Measurements from ENCODE around the gene TES.

GRCh38 chr7:116206141-116206540 is 4.2 kb upstream of the TES start:
- TF ChIP-seq, protein P1, sequence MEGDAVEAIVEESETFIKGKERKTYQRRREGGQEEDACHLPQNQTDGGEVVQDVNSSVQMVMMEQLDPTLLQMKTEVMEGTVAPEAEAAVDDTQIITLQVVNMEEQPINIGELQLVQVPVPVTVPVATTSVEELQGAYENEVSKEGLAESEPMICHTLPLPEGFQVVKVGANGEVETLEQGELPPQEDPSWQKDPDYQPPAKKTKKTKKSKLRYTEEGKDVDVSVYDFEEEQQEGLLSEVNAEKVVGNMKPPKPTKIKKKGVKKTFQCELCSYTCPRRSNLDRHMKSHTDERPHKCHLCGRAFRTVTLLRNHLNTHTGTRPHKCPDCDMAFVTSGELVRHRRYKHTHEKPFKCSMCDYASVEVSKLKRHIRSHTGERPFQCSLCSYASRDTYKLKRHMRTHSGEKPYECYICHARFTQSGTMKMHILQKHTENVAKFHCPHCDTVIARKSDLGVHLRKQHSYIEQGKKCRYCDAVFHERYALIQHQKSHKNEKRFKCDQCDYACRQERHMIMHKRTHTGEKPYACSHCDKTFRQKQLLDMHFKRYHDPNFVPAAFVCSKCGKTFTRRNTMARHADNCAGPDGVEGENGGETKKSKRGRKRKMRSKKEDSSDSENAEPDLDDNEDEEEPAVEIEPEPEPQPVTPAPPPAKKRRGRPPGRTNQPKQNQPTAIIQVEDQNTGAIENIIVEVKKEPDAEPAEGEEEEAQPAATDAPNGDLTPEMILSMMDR (IDR thresholded peaks at IDR 0.05), result no peak
- TF ChIP-seq POLR2A (IDR thresholded peaks at IDR 0.05), result no peak

All from testis (tissue), 2 donors.